H9 (cell line): ENCODE results near the gene AFF2. TPM values are rescaled to one million over a fixed set of nuclear protein-coding genes. Genes with fewer than 3 reads are reported as not detected.

Source experiments
- DNase-seq: peaks from one replicate; pipeline ENCODE4 v3.0.0-alpha.2; 2017
- H2AFZ ChIP-seq: one replicate; pipeline ENCODE4 v1.6.1; 2013; ENCODE audit warnings: mild to moderate bottlenecking, low read length, control low read depth, moderate library complexity
- H2AK5ac ChIP-seq: 2 replicates; pipeline ENCODE4 v1.6.1; 2013; ENCODE audit warnings: low read length, control low read depth, mixed read lengths; ENCODE audit not compliant: insufficient read length
- H2BK120ac ChIP-seq: one replicate; pipeline ENCODE4 v1.6.1; 2013; ENCODE audit warnings: low read depth, mild to moderate bottlenecking, low read length, control low read depth, inconsistent platforms; ENCODE audit not compliant: poor library complexity, severe bottlenecking
- H2BK12ac ChIP-seq: 2 replicates; pipeline ENCODE4 v1.6.1; 2013; ENCODE audit warnings: low read length, control low read depth, mixed read lengths, low read depth; ENCODE audit not compliant: insufficient read length
- H2BK15ac ChIP-seq: 2 replicates; pipeline ENCODE4 v1.6.1; 2013; ENCODE audit warnings: low read depth, low read length, control low read depth
- H2BK20ac ChIP-seq: one replicate; pipeline ENCODE4 v1.6.1; 2013; ENCODE audit warnings: low read depth, mild to moderate bottlenecking, low read length, control low read depth, inconsistent platforms; ENCODE audit not compliant: poor library complexity, severe bottlenecking
- H2BK5ac ChIP-seq: 2 replicates; pipeline ENCODE4 v1.6.1; 2013; ENCODE audit warnings: low read length, control low read depth, mixed read lengths; ENCODE audit not compliant: insufficient read length
- H3K14ac ChIP-seq: 2 replicates; pipeline ENCODE4 v1.6.1; 2013; ENCODE audit warnings: low read length, control low read depth; ENCODE audit not compliant: insufficient read depth
- H3K18ac ChIP-seq: 2 replicates; pipeline ENCODE4 v1.6.1; 2013; ENCODE audit warnings: low read depth, mild to moderate bottlenecking, mixed read lengths, low read length, control low read depth; ENCODE audit not compliant: insufficient read length
- H3K23ac ChIP-seq: 2 replicates; pipeline ENCODE4 v1.6.1; 2013; ENCODE audit warnings: low read length, control low read depth, mixed read lengths, low read depth; ENCODE audit not compliant: insufficient read length
- H3K23me2 ChIP-seq: 2 replicates; pipeline ENCODE4 v1.6.1; 2013; ENCODE audit warnings: low read depth, mild to moderate bottlenecking, mixed read lengths, low read length, control low read depth; ENCODE audit not compliant: insufficient read length, poor library complexity, severe bottlenecking
- H3K27ac ChIP-seq: 2 replicates; pipeline ENCODE4 v1.5.1; 2013; ENCODE audit warnings: low read length, control low read depth, mixed read lengths, low read depth; ENCODE audit not compliant: insufficient read length
- H3K27me3 ChIP-seq: 2 replicates; pipeline ENCODE4 v1.6.1; 2013; ENCODE audit warnings: low read length, control low read depth, inconsistent platforms; ENCODE audit not compliant: insufficient read depth
- H3K4ac ChIP-seq: 2 replicates; pipeline ENCODE4 v1.6.1; 2013; ENCODE audit warnings: low read depth, mild to moderate bottlenecking, control low read depth, inconsistent platforms, low read length, moderate library complexity
- H3K4me1 ChIP-seq: 2 replicates; pipeline ENCODE4 v1.6.1; 2013; ENCODE audit warnings: low read length, control low read depth, inconsistent platforms; ENCODE audit not compliant: insufficient read depth
- H3K4me2 ChIP-seq: 2 replicates; pipeline ENCODE4 v1.6.1; 2013; ENCODE audit warnings: low read length, control low read depth, mixed read lengths; ENCODE audit not compliant: insufficient read length, insufficient read depth
- H3K56ac ChIP-seq: 2 replicates; pipeline ENCODE4 v1.6.1; 2013; ENCODE audit warnings: low read depth, mild to moderate bottlenecking, mixed read lengths, low read length, control low read depth; ENCODE audit not compliant: insufficient read length
- H3K79me1 ChIP-seq: 2 replicates; pipeline ENCODE4 v1.6.1; 2013; ENCODE audit warnings: low read depth, mild to moderate bottlenecking, moderate library complexity, low read length, control low read depth, inconsistent platforms; ENCODE audit not compliant: insufficient read depth, poor library complexity, severe bottlenecking
- H3K79me2 ChIP-seq: 2 replicates; pipeline ENCODE4 v1.6.1; 2013; ENCODE audit warnings: low read length, control low read depth, inconsistent platforms; ENCODE audit not compliant: insufficient read depth
- H3K9ac ChIP-seq: 2 replicates; pipeline ENCODE4 v1.6.1; 2013; ENCODE audit warnings: low read length, control low read depth, mixed read lengths; ENCODE audit not compliant: insufficient read length; ENCODE audit errors: extremely low read depth
- H3K9me3 ChIP-seq: one replicate; pipeline ENCODE4 v1.6.1; 2013; ENCODE audit warnings: low read depth, low read length, inconsistent platforms; ENCODE audit not compliant: control insufficient read depth
- H3T11ph ChIP-seq: one replicate; pipeline ENCODE4 v1.6.1; 2013; ENCODE audit warnings: mild to moderate bottlenecking, low read length, control low read depth, inconsistent platforms
- H4K20me1 ChIP-seq: one replicate; pipeline ENCODE4 v1.6.1; 2013; ENCODE audit not compliant: control insufficient read depth, insufficient read length, insufficient read depth
- H4K5ac ChIP-seq: 2 replicates; pipeline ENCODE4 v1.6.1; 2013; ENCODE audit warnings: low read depth, mild to moderate bottlenecking, mixed read lengths, low read length, control low read depth; ENCODE audit not compliant: insufficient read length
- H4K8ac ChIP-seq: replicated peaks from 2 replicates; pipeline ENCODE4 v1.6.1; 2013; ENCODE audit warnings: low read length, control low read depth, mixed read lengths, low read depth; ENCODE audit not compliant: insufficient read length
- H4K91ac ChIP-seq: 2 replicates; pipeline ENCODE4 v1.6.1; 2013; ENCODE audit warnings: low read depth, mild to moderate bottlenecking, moderate library complexity, mixed read lengths, low read length, control low read depth; ENCODE audit not compliant: insufficient read length
- H3K27ac Mint-ChIP-seq, 3 experiments: 2 replicates in 2 of 3; 3 replicates in 1 of 3; pipeline ENCODE4 v1.8.0; 2020 to 2021; ENCODE audit warnings: mixed read lengths in 3 of 3, mild to moderate bottlenecking in 1 of 3, moderate library complexity in 1 of 3
- H3K27me3 Mint-ChIP-seq: 2 replicates; pipeline ENCODE4 v1.8.0; 2021; ENCODE audit warnings: low read depth, mild to moderate bottlenecking, moderate library complexity, mixed read lengths
- H3K36me3 Mint-ChIP-seq, 3 experiments: 2 replicates in 2 of 3; 3 replicates in 1 of 3; pipeline ENCODE4 v1.8.0; 2020 to 2021; ENCODE audit warnings: low read depth in 3 of 3, mixed read lengths in 3 of 3; ENCODE audit not compliant: insufficient read depth in 1 of 3
- H3K4me1 Mint-ChIP-seq, 2 experiments: 2 replicates each; pipeline ENCODE4 v1.8.0; 2020; ENCODE audit warnings: mixed read lengths in 2 of 2
- H3K4me3 Mint-ChIP-seq, 2 experiments: 2 replicates in 1 of 2; 3 replicates in 1 of 2; pipeline ENCODE4 v1.8.0; 2020 to 2021; ENCODE audit warnings: mild to moderate bottlenecking in 2 of 2, mixed read lengths in 2 of 2, moderate library complexity in 1 of 2
- H3K9me3 Mint-ChIP-seq, 2 experiments: 2 replicates in 1 of 2; 3 replicates in 1 of 2; pipeline ENCODE4 v1.8.0; 2020; ENCODE audit warnings: mild to moderate bottlenecking in 2 of 2, mixed read lengths in 2 of 2, moderate library complexity in 1 of 2
- CTCF ChIP-seq: fragments of 200-600 bp; sonication (generic); conservative IDR thresholded peaks from 3 replicates; pipeline ENCODE4 v1.8.0; 2021; ENCODE audit warnings: antibody characterized with exemption, mild to moderate bottlenecking
- WGBS: extraction: QIAGEN DNeasy Blood & Tissue Kit; methylation state at CpG from one replicate; pipeline ENCODE4 v1.1.7; 2013; ENCODE audit warnings: missing lambda C conversion rate, low lambda C conversion rate, mixed read lengths; ENCODE audit not compliant: insufficient read length; ENCODE audit errors: extremely low coverage; 5-methylcytosine and 5-hydroxymethylcytosine counted together
- total RNA-seq: library from RNA; stranded (reverse); gene quantifications from 2 replicates; pipeline ENCODE4 v1.2.1, GENCODE V29; 2021

Gene AFF2
- total RNA-seq, 1 experiment from 2014 or later, result 14.6 TPM

- H3K4me3 Mint-ChIP-seq, result no peak overlapping the region
- Histone ChIP-seq H2BK120ac (no peak overlapping the region), H4K8ac (no peak overlapping the region), H3K4me2 (no peak overlapping the region), H3K4ac (no peak overlapping the region), H3K23ac (no peak overlapping the region), H3K18ac (no peak overlapping the region), H3K27ac (no peak overlapping the region), H3K79me1 (no peaks in the 10 kb centered on the region), H3K9ac (no peak overlapping the region), H4K91ac (no peak overlapping the region), H3K79me2 (no peaks in the 10 kb centered on the region), H3K23me2 (peaks cover 13% of the 10 kb centered on the region), H2BK15ac (no peak overlapping the region), H2AK5ac (no peak overlapping the region), H3K14ac (no peak overlapping the region), H4K5ac (no peak overlapping the region), H3K4me1 (no peaks in the 10 kb centered on the region), H4K20me1 (no peaks in the 10 kb centered on the region), H3K9me3 (peaks cover 29% of the 10 kb centered on the region), H2BK12ac (no peak overlapping the region), H3K27me3 (no peaks in the 10 kb centered on the region; the same call in 1 of the 2 replicates), H3T11ph (no peak overlapping the region), H2BK5ac (no peak overlapping the region), H3K56ac (no peak overlapping the region), H2AFZ (no peak overlapping the region), H2BK20ac (no peak overlapping the region)
- WGBS, result no CpG with 5 or more reads among the region's 3 CpGs
- peaks cover 10 to 18% of the 10 kb centered on the region in 2 experiments; a peak in 3 of 4 replicates for H3K4me1 Mint-ChIP-seq
- H3K27me3 Mint-ChIP-seq, result peaks cover 13% of the 10 kb centered on the region
- H3K36me3 Mint-ChIP-seq, result peaks cover 0 to 3% (median 3%) of the 10 kb centered on the region in 3 experiments; a peak in 4 of 7 replicates
- no peak for TF ChIP-seq CTCF
- H3K9me3 Mint-ChIP-seq, result peaks cover 51 to 53% of the 10 kb centered on the region in 2 experiments
- H3K27ac Mint-ChIP-seq, result no peak overlapping the region
- no peak for DNase-seq
These were observed 2.4 kb upstream of the AFF2 start for GRCh38 chrX:148498067-148498466.
